ENCODE results near the gene TENM3.
"Not testable (repeated sequence)": the region's sequence is repeated elsewhere in the genome, so short reads cannot be mapped to it uniquely, and the experiment has no call there.

TENM3 gene

DNA sequence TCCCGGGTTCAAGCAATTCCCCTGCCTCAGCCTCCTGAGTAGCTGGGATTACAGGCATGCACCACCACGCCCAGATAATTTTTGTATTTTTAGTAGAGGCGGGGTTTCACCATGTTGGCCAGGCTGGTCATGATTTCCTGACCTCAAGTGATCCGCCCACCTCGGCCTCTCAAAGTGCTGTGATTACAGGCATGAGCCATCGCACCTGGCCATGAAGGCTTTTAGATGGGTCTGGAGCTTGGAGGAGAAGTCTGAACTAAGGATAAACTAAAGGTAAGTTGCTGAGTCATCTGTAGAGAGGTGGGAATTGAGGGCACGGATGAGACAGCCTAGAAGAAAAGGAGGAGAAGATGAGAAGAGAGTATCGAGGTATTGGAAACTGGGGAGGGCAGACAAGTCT is at the start of gene TENM3:
TENM3 (plus strand) TSS at position 199 of the 400 bp plus-strand sequence. CDS start 80,619 bp downstream, outside the sequence.
- DNase-seq (ENCODE audit: low read depth), result not testable (repeated sequence)

DNA sequence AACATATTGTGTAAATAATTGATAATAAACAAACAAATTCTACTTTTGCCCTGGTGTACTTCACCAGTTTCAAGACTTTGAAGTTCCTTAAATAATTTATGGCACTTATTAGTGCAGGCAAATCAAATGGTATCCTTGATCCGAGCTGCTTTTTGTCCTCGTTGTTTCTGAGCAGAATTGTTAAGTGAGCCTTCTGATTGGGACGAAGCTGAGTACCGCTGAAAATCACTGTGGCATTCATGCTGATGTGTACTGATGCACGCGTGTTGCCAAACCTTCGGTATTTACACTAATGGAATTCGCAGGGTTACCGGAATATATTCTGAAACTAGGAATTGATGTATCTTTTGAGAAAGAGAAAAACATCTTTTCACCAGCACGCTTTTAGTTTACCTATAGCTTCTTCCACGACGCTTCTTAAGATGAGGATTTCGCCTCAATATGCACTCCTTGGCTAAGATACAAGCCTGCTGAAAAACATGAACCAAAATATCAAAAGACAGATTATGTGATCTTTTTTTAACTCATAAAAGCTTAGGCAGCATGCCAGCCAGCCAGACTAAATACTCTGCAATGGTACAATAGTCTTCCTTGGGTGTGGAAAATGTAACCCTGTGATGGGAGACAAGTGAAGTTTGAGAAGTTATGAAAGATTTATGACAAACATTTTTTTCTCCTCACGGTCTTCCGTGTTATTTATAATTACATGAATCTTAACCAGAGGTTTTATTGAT is 48.9 kb upstream of the TENM3 start:
- DNase-seq (ENCODE audit: low read depth), result no peak

DNA sequence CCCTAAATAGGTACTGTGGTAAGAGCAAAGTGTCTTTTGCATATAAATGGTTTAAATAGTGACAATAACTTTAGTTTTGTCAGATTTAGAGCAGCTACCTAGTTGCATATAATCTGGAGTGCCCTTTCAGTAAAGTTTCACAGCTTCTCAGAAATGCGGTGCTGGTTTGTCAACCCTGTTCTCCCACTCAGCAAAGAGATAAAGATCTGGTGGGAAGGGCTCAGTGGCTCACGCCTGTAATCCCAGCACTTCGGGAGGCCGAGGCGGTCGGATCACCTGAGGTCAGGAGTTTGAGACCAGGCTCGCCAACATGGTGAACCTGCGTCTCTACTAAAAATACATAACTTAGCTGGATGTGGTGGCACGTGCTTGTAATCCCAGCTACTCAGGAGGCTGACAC is 45.6 kb upstream of the TENM3 start:
- no peak for DNase-seq (ENCODE audit: low read depth)

GRCh38 chr4:182201871-182202270 is 41.3 kb upstream of the TENM3 start:
- no peak for DNase-seq (ENCODE audit: low read depth)

DNA sequence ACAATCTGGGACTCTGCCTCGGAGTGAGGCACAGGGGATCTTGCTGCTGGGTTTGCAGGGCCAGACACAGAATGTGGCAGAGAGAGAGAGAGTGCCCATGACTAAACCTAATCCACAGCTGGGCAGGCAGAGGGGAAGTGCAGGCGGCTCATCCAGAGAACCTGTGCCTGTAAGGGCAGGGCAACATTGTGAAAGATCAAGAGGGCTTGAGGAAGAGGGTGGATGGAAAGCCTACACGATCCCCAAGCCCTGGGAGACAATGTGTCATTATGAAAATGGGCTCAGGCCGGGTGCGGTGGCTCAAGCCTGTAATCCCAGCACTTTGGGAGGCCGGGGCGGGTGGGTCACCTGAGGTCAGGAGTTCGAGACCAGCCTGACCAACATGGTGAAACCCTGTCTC is 40.6 kb upstream of the TENM3 start:
- DNase-seq (ENCODE audit: low read depth), result no peak

DNA sequence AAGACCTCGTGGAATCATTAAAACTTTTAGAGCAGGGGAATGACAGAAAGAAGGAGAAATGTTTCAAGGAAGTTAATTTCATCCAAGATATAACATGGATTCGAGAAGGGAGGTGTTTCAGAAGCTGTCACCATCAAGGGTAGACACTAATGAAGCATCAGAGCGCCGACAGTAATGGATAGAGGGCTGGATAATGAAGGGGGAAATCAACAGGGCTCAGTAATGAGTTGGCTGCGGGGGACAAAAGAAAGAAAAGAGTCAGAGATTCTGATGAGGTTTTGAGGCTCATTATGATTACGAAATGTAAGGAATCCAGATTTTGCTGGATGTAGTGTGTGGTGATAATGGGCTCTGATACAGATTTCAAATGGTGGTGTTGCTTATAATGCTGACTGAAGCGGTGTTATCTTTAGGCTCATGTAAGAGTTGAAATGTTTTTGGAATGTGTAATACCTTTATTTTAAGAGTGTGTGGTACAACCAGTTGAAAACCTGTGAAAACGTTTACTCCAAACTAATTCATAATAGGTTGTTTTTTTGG is 39.3 kb upstream of the TENM3 start:
- no peak for DNase-seq (ENCODE audit: low read depth)

DNA sequence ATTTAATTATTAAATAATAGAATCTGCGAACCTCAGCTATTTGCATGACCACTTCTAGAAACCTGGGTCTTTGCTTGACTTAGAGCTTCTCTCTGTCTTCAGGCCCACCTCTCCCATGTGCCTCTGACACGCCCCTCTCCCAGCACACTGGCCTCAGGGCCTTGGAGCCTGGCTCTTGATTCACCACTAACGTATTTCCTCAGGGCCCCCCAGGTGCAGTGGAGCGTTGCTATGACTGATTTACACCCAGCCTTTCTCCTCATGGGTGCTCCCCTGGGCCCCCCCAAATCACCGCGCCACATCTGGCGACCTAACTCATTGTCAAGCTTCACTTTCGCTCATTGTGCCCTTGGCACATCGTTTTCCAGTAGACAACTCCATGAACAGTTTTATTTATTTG is 37.9 kb upstream of the TENM3 start:
- DNase-seq (ENCODE audit: low read depth), result no peak

GRCh38 chr4:182206266-182206665 is 36.9 kb upstream of the TENM3 start:
- no peak for DNase-seq (ENCODE audit: low read depth)

- DNase-seq (ENCODE audit: low read depth), result no peak
These were observed 36.3 kb upstream of the TENM3 start for GRCh38 chr4:182206916-182207315.

GRCh38 chr4:182207830-182208396 is 35.3 kb upstream of the TENM3 start:
- no peak for DNase-seq (ENCODE audit: low read depth)

GRCh38 chr4:182208526-182209050 is 34.6 kb upstream of the TENM3 start:
- no peak for DNase-seq (ENCODE audit: low read depth)

- no peak for DNase-seq (ENCODE audit: low read depth)
These were observed 30.9 kb upstream of the TENM3 start for GRCh38 chr4:182212211-182212761.

DNA sequence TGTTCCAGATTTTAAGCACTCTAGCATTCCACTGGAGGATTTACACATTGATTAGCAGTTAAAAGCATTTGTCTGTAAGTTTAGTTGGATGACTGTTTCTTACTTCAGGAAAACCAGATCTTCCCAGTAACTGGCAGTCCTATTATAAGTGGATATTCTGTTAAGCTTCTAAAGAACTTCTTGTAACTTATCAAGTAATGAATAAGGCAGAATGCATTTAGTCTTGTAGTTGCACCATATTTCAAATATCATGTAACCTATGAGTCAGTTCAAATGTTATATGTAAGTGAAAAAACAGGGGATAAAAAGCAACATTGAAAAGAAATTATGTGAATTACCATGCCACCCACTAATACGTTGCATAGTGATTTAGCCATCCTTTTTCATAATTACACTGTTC is 30.2 kb upstream of the TENM3 start:
- no peak for DNase-seq (ENCODE audit: low read depth)

GRCh38 chr4:182215148-182215547 is 28.1 kb upstream of the TENM3 start:
- no peak for DNase-seq (ENCODE audit: low read depth)

GRCh38 chr4:182216005-182216404 is 27.2 kb upstream of the TENM3 start:
- no peak for DNase-seq (ENCODE audit: low read depth)

DNA sequence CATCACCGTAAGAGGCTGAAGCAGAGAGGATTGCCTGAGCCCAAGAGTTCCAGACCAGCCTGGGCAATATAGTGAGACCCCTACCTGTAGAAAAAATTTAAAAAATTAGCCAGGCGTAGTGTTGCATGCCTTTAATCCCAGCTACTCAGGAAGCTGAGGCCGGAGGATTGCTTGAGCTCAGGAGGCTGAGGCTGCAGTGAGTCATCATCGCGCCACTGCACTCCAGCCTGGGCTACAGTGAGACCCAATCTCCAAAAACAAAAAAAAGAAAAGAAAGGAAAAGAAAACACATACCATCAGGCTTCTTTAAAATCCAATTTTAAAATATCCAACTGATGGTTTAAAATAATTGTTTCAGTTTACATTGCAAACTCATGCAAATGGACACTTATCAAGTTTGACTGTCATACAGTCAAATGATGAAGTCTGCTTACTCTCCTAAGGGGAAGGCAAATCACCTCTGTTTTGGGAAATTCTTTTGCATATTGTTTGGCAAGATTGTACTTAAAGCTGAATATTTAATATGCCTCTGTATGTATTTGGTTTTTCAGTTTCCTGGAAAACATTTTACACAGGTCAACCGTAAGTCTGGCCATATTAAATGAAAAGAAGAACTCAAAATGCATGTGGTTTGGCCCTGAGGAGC is 23.7 kb upstream of the TENM3 start:
- no peak for DNase-seq (ENCODE audit: low read depth)

DNA sequence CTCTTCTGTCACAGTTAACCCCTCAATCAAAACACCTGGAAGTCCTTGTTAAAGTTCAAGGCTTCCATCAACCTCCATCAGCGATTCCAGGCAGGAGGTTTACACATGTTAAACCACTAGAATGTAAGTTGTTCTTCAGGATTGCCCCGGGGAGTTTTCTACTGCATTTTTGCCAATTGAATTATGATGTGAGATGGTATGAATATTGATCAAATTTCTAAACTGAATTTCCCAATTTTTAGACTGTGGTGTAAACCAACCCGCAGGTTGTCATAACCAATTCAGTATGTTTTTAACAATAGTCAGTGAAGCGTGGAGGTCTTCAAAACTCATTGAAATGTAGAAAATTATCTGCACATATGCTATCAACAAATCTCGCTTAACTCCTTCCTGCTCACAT is 21.2 kb upstream of the TENM3 start:
- DNase-seq (ENCODE audit: low read depth), result no peak

DNA sequence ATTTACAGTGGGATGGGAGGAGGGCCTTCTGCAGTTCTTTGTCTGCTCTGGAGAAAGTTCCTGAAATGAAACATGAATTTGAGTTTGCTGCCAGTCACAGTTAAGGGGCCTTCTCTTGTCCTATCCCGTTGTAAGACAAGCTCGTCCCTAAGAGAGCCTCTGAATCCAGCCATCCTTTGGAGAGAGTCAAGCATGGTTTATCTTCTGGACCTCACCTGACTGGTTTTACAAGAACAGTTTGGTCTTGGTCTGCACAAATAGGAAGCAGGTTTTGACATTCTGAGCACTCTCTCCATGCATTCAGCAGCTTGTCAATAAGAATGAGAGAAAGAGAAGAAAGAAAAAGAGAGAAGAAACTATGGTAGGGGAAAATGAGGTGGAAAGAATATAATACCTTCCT is 20.4 kb upstream of the TENM3 start:
- no peak for DNase-seq (ENCODE audit: low read depth)

- no peak for DNase-seq (ENCODE audit: low read depth)
These were observed 19.5 kb upstream of the TENM3 start for GRCh38 chr4:182223708-182224107.

- no peak for DNase-seq (ENCODE audit: low read depth)
These were observed 18.9 kb upstream of the TENM3 start for GRCh38 chr4:182224192-182224850.

- DNase-seq (ENCODE audit: low read depth), result no peak
These were observed 17.8 kb upstream of the TENM3 start for GRCh38 chr4:182225257-182225852.

GRCh38 chr4:182227611-182228010 is 15.6 kb upstream of the TENM3 start:
- no peak for DNase-seq (ENCODE audit: low read depth)
